HL-60/S4 treated with retinoic acid at 250 ng/mL for 4 days and 3 days (cell line): ENCODE measurements around the gene ALMS1.
"Not testable (repeated sequence)": the region's sequence is repeated elsewhere in the genome, so short reads cannot be mapped to it uniquely, and the experiment has no call there.

Experiments used
- in situ Hi-C: fragments of 300-500 bp; cut with MboI; formaldehyde crosslinking; loops from 2 replicates; pipeline ENCODE4 v1.7.0; 2022; ENCODE audit warnings: low sequenced_read_pairs

ALMS1 gene

GRCh38 chr2:73614997-73615396 lies 229.4 kb downstream of the ALMS1 start:
- in situ Hi-C loops = no loop called here

DNA sequence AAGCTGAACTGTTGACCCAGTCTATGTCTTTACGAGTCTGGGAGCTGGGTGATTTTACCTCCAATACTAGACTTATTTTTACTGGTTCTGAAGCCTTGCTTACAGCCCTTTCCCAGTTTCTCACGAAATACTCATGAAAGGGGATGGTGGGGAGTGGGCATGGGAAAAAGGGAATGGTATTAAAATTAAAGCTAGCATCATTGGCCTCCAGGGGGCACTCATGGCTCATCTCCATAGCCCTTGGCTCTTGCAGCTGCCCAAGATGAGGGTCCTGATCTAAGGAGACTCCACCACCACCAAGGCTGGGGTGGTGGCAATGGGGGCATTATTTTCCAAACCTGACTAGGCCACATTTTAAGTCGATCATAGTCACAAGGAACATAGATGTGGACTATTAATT lies 234.3 kb downstream of the ALMS1 start:
- in situ Hi-C loops = not testable (repeated sequence)

GRCh38 chr2:73624036-73624435 lies 238.4 kb downstream of the ALMS1 start:
- in situ Hi-C loops = not testable (repeated sequence)

DNA sequence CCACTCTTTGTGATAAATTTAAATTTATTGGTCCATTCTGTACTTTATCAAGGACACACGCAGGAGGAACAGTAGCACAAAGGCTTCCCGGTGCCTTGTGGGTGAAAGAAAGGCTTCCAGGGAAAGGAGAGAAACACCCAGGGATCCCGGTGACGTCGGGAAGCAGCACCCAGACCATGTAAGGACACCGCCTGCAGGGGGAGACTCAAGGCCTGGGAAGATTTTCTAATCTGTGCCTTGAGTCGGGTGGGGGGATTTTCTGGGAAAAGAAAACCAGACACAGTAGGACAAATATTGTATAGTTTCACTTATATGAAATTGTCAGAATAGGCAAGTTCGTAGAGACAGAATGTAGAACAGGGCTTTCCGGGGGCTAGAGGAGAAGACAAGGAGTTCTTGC lies 239.0 kb downstream of the ALMS1 start:
- in situ Hi-C loops = not testable (repeated sequence)

GRCh38 chr2:73626237-73626636 lies 240.6 kb downstream of the ALMS1 start:
- in situ Hi-C loops = not testable (repeated sequence)

DNA sequence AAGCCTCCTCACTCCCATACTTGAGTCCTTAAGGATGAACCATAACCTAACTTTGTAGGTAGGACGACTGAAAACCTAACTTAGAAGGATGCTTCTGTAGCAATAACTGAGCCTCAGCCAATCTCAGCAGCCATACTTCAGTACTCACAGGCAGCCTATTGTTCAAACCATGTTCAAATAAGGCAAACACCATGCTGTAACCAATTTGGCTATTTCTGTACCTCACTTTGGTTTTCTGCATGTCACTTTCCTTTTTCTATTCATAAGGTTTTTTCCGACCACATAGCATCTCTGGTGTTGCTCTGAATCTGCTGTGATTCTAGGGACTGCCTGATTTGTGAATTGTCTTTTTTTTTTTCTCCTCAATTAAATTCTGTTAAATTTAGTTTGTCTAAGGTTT lies 242.9 kb downstream of the ALMS1 start:
- in situ Hi-C loops = not testable (repeated sequence)

DNA sequence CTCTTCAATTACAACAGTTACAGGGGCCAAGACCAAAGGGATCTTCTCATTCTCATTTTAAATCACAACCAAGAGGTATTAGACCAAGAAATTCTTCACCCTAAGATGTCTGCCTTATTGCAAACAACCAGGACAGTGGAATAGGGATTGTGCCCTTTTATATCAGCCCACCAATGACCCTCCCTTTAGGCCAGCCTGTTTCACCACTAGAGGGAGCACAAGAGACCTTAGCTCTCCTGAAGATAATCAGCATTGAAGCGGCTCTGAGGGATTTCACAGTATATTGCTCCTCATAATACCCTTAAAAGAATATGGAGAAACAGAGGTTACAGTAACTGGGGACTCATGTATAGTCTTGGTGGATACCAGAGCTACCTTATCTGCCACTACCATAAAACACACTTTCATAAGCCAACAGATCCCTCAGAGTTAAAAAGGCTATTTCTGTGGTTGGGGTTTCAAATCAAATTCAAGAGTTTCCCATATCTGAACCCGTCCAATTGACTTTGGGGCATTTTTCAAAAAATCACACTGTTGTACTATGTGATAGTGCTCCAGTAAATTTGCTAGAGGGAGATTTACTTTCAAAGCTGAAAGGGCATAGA lies 245.1 kb downstream of the ALMS1 start:
- in situ Hi-C loops = not testable (repeated sequence)

GRCh38 chr2:73636977-73637376 lies 251.3 kb downstream of the ALMS1 start:
- in situ Hi-C loops = not testable (repeated sequence)

DNA sequence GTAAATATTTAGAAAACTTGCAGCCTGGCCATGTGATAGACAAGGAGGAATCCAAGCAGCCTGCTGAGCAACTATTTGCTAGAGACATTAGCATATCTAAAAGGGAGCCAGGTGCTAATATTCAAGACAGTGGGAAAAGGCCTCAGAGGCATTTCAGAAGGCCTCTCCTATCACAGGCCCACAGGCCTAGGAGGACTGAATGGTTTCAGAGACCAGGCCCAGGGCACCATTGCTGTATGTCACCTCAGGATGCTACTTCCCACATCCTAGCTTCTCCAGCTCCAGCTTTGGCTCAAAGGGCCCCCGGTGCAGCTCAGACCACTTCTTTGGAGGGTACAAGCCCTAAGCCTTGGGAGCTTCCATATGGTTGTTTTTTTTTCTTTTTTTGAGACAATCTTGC lies 252.8 kb downstream of the ALMS1 start:
- in situ Hi-C loops = no loop called here

GRCh38 chr2:73640511-73640911 lies 254.9 kb downstream of the ALMS1 start:
- in situ Hi-C loops = no loop called here

DNA sequence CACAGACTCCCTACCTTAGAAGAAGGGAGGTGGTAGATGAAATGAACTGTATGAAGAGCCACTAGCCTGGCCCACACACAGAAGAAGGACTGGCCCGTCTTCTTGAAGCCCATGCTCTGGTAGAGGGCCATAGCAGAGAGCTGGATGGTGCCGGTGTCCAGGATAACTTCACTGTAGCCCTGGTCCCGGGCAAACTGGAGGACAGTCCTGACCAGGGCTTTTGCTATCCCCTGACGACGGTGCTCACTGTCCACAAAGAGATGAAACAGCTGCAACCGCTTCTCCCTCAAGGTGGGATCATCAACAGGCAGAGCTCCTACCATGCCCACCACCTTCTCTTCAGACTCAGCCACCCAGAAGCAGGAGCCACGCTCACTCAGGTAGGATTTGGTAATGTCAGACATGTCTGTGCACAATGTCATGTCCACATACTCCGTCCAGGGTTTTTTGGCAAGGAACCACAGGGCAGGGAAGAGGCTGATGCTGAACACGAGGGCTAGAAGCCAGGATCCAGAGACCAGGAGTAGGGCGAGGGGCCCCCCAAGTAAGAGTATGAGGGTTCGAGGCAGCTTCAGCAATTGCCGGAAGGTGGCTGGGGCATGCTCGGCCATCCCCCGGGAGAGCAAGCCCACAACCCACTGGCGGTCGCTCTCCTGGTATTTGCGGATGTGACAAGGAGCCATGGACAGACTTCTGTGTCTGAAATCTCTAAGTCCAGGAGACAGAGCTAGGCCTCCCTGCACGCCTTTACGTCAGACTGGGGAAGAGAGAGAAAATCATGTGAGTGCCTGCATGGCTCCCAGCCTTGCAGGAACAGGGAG lies 255.5 kb downstream of the ALMS1 start:
- in situ Hi-C loops = no loop called here

DNA sequence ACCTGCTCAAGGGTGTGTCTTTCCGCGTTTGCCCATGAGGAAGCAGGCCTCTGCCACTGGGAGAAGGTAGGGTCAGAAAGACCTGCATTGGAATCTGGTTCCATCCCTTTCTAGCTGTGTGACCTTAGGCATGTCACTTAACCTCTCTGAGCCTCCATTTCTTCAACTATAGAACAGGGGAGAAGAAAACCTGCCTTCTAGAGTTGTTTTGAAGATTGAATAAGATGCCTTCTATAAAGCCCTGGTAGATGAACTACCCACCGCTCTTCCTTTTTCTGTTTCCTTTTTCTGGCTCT lies 256.1 kb downstream of the ALMS1 start:
- in situ Hi-C loops = no loop called here

DNA sequence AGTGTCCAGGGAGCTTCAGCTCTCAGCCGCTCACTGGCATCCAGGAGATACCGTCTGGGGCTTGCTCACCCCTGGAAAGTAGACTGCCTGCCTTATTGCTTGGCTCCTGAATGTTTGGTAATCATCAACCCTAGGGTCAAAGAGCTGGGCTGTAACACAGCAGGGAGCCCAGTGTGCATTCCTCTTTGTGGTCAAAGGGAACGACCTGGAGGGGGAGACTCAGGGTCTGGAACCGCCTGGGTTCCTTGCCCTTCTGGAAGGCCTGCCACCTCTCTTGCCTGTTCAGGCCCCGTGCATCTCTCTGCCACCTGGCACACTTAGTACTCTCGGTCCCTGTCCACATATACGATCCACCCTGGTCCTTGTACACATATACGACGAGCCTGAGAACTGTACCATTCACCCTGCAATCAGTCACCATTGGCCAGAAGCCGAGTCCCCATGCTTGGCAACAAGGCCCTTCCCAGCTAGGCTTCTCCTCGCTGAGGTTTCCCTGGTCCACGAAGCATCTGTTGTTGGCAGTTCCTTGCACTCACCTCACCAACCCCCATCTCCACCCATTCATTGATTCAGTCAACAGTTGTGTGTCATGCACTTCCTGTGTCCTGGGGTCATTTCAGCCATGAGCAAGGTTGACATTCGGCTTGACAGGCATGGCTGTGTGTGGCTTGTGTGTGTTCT lies 256.8 kb downstream of the ALMS1 start, which contains the start of gene NAT8:
Gene NAT8 (minus strand): TSS at position 85 of the 681 bp plus-strand sequence. CDS start 794 bp downstream, outside the sequence.
- in situ Hi-C loops = no loop called here

- in situ Hi-C loops = not testable (repeated sequence)
These were observed 262.1 kb downstream of the ALMS1 start for GRCh38 chr2:73647690-73648089.

DNA sequence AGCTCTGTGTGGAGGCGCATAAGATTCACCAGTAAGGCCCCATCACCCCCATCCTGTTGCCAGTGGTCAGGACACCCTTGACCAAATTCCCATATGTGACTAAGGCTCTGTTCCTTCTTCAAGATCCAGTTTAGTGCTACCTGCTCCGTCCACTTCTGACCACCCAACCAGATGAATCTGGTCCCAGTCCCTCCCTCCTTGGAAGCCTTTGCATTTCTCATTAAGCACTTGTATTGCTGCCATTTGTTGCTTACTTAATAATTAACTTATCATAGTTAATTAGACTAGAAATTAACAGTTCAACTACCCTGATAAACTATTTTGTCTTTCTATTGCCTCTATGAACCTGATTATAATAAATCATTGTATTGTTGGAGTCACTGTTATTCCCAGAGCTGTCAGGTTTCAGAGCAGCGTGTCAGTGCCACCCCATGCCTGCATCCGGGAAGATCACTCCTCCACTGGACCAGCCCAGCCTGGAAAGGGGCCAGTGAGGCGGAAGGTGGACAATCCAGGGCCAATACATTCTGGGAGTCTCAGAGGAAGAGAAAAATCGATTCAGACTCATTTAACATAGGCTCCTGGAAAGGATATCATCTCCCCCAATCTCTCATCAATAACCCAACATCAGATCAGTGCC lies 266.1 kb downstream of the ALMS1 start:
- in situ Hi-C loops = no loop called here

DNA sequence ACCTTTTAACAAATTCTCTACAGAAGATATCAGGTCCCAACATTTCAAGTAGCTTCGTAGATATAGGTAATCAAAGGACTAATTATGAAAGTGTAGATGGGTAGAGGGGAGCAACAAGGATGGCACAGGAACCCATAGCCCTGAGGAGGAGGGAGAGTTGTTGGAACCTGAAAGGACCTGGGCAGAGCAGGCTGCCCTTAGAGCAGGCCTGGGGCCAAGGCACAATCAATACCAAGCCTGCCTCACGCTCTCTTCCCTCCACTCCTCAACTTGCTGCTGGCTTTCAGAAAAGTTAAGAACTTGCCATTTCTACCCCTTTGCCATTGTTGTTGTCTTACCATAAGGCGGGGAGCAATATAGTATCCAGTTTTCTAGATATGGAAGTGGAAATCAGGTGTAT lies 266.7 kb downstream of the ALMS1 start:
- in situ Hi-C loops = no loop called here

DNA sequence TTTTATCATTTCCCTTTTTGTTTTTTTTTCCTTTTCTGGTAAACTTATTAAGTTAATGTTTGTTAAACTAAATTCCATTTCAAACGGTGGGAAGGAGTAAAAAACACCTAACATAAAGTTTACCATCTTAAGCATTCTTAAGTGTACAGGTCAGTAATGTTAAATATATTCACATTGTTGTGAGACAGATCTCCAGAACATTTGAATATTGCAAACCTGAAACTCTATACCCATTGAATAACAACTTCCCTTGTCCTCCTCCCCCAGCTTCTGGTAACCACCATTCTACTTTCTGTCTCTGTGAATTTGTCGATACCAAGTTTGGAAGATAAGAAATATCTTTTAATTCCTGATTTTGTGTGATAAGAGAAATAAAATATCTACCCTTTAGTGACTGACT lies 268.5 kb downstream of the ALMS1 start:
- in situ Hi-C loops = no loop called here
